Fibroblast of lung (primary cell): ENCODE results near the gene PTPN20.

Experiments used
- CTCF ChIP-seq, 2 donors: IDR thresholded peaks in 1 of 2; conservative IDR thresholded peaks in 1 of 2; 1 replicate in 1 of 2; 2 replicates in 1 of 2; pipeline ENCODE4 v1.5.1; 2011 to 2012; ENCODE audit warnings: low read length in 2 of 2, control low read depth in 1 of 2, inconsistent platforms in 1 of 2, low read depth in 1 of 2, mild to moderate bottlenecking in 1 of 2
- EZH2 ChIP-seq: IDR thresholded peaks from 2 replicates; pipeline ENCODE4 v1.5.1; 2012; ENCODE audit warnings: low read length, control low read depth, mild to moderate bottlenecking; ENCODE audit errors: missing control alignments

GRCh38 chr10:47045331-47045861 lies 134.2 kb downstream of the PTPN20 start:
- TF ChIP-seq EZH2 (no peak), CTCF (conservative IDR thresholded peaks at IDR 0.05 in 1 of 2, IDR thresholded peaks at IDR 0.05 in 1 of 2; ENCODE audit: low read depth in 1 of 2, low read length in 2 of 2) (no peak)
